HG02588 (cell line): Measurements from ENCODE around the gene ZNF512B.
"Not testable (repeated sequence)": the region's sequence is repeated elsewhere in the genome, so short reads cannot be mapped to it uniquely, and the experiment has no call there.

Experiments
- ATAC-seq: cut with Tn5 transposase; IDR thresholded peaks from one replicate; pipeline ENCODE4 v1.9.1; 2021; ENCODE audit warnings: mild to moderate bottlenecking, moderate library complexity; ENCODE audit not compliant: unreplicated experiment

Gene ZNF512B

GRCh38 chr20:63978319-63979228 is 8.8 kb upstream of the ZNF512B start:
- ATAC-seq: peak; percentile 32

- no peak for ATAC-seq
Measured at GRCh38 chr20:63977739-63978276, 8.1 kb upstream of the ZNF512B start.

- no peak for ATAC-seq
Measured at GRCh38 chr20:63976980-63977738, 7.4 kb upstream of the ZNF512B start.

- ATAC-seq: not testable (repeated sequence)
Measured at GRCh38 chr20:63976511-63976910, 6.8 kb upstream of the ZNF512B start.

GRCh38 chr20:63974402-63975200 is 4.9 kb upstream of the ZNF512B start:
- ATAC-seq: no peak

- no peak for ATAC-seq
Measured at GRCh38 chr20:63973636-63974401, 4.1 kb upstream of the ZNF512B start.

GRCh38 chr20:63973160-63973479 is 3.4 kb upstream of the ZNF512B start:
- no peak for ATAC-seq

- no peak for ATAC-seq
Measured at GRCh38 chr20:63972312-63973159, 2.8 kb upstream of the ZNF512B start.

- ATAC-seq: not testable (repeated sequence)
Measured at GRCh38 chr20:63971960-63972311, 2.2 kb upstream of the ZNF512B start.

- ATAC-seq: no peak
Measured at GRCh38 chr20:63970714-63971431, 1.1 kb upstream of the ZNF512B start.

GRCh38 chr20:63968928-63969760 is 586 bp downstream of the ZNF512B start:
- no peak for ATAC-seq

- no peak for ATAC-seq
Measured at GRCh38 chr20:63968136-63968927, 1.4 kb downstream of the ZNF512B start.

- ATAC-seq: no peak
Measured at GRCh38 chr20:63967330-63968135, 2.2 kb downstream of the ZNF512B start.

GRCh38 chr20:63966944-63967322 is 2.8 kb downstream of the ZNF512B start:
- ATAC-seq: no peak

- ATAC-seq: no peak
Measured at GRCh38 chr20:63966172-63966943, 3.4 kb downstream of the ZNF512B start.

- ATAC-seq: no peak
Measured at GRCh38 chr20:63964412-63964811, 5.3 kb downstream of the ZNF512B start.
